SU-DHL-6 (cell line): ENCODE measurements around the gene TRIM36.

ENCODE experiments used
- H2AFZ ChIP-seq: fragments of 200-600 bp; sonication (generic); 2 replicates; pipeline ENCODE4 v1.6.1; 2014; ENCODE audit warnings: low read depth, mild to moderate bottlenecking, moderate library complexity, mixed read lengths, antibody characterized with exemption, low read length; ENCODE audit not compliant: severe bottlenecking
- H3F3A ChIP-seq: fragments of 200-600 bp; shearing (Covaris generic); 2 replicates; pipeline ENCODE4 v1.6.0; 2016; ENCODE audit warnings: antibody characterized with exemption, mild to moderate bottlenecking; ENCODE audit not compliant: insufficient read depth
- H3K27ac ChIP-seq: fragments of 200-600 bp; sonication (generic); 2 replicates; pipeline ENCODE4 v1.5.1; 2016; ENCODE audit warnings: low read depth, mild to moderate bottlenecking, low read length, moderate library complexity, mixed read lengths
- H3K27me3 ChIP-seq: fragments of 200-600 bp; sonication (generic), shearing (Covaris generic); 2 replicates; pipeline ENCODE4 v1.6.0; 2014; ENCODE audit warnings: mild to moderate bottlenecking, low read length
- H3K36me3 ChIP-seq: fragments of 200-600 bp; sonication (generic); 2 replicates; pipeline ENCODE4 v1.6.1; 2014; ENCODE audit warnings: mild to moderate bottlenecking, low read length, mixed read lengths
- H3K4me2 ChIP-seq: fragments of 300-600, 200-600 bp; shearing (Covaris generic), sonication (generic); 2 replicates; pipeline ENCODE4 v1.6.0; 2014; ENCODE audit warnings: low read length, low read depth, mild to moderate bottlenecking; ENCODE audit not compliant: poor library complexity, severe bottlenecking
- H3K4me3 ChIP-seq: fragments of 200-600 bp; sonication (generic); 2 replicates; pipeline ENCODE4 v1.5.1; 2014; ENCODE audit warnings: antibody characterized with exemption, low read length, mild to moderate bottlenecking, mixed read lengths; ENCODE audit not compliant: insufficient read depth, poor library complexity, severe bottlenecking
- H3K79me2 ChIP-seq: fragments of 200-600 bp; sonication (generic); 2 replicates; pipeline ENCODE4 v1.6.1; 2014; ENCODE audit warnings: mild to moderate bottlenecking, low read length, moderate library complexity; ENCODE audit not compliant: insufficient read depth
- H3K9ac ChIP-seq: fragments of 200-600 bp; sonication (generic); 2 replicates; pipeline ENCODE4 v1.7.0; 2014; ENCODE audit warnings: mild to moderate bottlenecking, low read length
- H3K9me2 ChIP-seq: fragments of 200-600 bp; sonication (generic); replicated peaks from 2 replicates; pipeline ENCODE4 v1.6.1; 2014; ENCODE audit warnings: low read length; ENCODE audit not compliant: insufficient read depth
- H3K9me3 ChIP-seq: fragments of 200-600 bp; sonication (generic); 2 replicates; pipeline ENCODE4 v1.6.1; 2014; ENCODE audit warnings: low read length, mixed read lengths; ENCODE audit not compliant: insufficient read depth
- H4K20me1 ChIP-seq: fragments of 200-600 bp; sonication (generic); 2 replicates; pipeline ENCODE4 v1.6.1; 2014; ENCODE audit warnings: low read depth, mild to moderate bottlenecking, antibody characterized with exemption, low read length, moderate library complexity, mixed read lengths
- EZH2phosphoT487 ChIP-seq: fragments of 200-600 bp; sonication (generic), shearing (Covaris generic); conservative IDR thresholded peaks from 2 replicates; pipeline ENCODE4 v1.6.1; 2018; ENCODE audit warnings: mild to moderate bottlenecking, antibody characterized with exemption, low read length, moderate library complexity, mixed read lengths
- TF ChIP-seq, protein P1 (sequence below): fragments of 200-600 bp; sonication (generic); IDR thresholded peaks from one replicate; pipeline ENCODE4 v1.5.1; 2017; ENCODE audit warnings: antibody characterized with exemption, mild to moderate bottlenecking, low read length, moderate library complexity; ENCODE audit not compliant: insufficient read depth, poor library complexity, severe bottlenecking

The TRIM36 gene

DNA sequence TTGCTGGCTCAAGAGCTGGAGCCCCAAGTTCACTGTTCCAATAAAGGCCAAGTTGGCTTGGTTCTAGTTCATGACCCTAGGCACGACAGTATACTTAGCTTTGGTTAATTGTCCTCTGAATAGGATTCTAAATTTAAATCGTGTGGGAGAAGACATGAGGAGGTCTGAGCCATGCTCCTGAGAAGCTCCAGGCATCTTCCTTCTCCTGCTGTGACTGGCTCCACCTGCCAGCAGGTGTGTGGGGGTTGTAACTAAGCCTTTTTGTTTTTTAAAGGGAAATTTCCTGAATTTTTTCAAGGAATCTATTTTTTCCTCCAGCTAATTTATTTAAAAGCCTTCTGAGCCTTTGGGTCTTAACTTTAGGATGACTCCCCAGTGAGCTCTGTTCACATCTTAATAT, 20.2 kb upstream of the TRIM36 start:
- Histone ChIP-seq H4K20me1 (no peaks in the 10 kb centered on the region), H3F3A (no peaks in the 10 kb centered on the region), H3K9me3 (no peaks in the 10 kb centered on the region), H3K4me2 (no peak overlapping the region), H3K27ac (no peak overlapping the region), H3K27me3 (no peaks in the 10 kb centered on the region), H3K9me2 (no peaks in the 10 kb centered on the region), H3K36me3 (no peaks in the 10 kb centered on the region), H3K9ac (no peak overlapping the region), H3K4me3 (no peak overlapping the region), H3K79me2 (no peaks in the 10 kb centered on the region), H2AFZ (no peak overlapping the region)
- no peak for TF ChIP-seq EZH2phosphoT487
- TF ChIP-seq, protein P1, sequence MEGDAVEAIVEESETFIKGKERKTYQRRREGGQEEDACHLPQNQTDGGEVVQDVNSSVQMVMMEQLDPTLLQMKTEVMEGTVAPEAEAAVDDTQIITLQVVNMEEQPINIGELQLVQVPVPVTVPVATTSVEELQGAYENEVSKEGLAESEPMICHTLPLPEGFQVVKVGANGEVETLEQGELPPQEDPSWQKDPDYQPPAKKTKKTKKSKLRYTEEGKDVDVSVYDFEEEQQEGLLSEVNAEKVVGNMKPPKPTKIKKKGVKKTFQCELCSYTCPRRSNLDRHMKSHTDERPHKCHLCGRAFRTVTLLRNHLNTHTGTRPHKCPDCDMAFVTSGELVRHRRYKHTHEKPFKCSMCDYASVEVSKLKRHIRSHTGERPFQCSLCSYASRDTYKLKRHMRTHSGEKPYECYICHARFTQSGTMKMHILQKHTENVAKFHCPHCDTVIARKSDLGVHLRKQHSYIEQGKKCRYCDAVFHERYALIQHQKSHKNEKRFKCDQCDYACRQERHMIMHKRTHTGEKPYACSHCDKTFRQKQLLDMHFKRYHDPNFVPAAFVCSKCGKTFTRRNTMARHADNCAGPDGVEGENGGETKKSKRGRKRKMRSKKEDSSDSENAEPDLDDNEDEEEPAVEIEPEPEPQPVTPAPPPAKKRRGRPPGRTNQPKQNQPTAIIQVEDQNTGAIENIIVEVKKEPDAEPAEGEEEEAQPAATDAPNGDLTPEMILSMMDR, result no peak

DNA sequence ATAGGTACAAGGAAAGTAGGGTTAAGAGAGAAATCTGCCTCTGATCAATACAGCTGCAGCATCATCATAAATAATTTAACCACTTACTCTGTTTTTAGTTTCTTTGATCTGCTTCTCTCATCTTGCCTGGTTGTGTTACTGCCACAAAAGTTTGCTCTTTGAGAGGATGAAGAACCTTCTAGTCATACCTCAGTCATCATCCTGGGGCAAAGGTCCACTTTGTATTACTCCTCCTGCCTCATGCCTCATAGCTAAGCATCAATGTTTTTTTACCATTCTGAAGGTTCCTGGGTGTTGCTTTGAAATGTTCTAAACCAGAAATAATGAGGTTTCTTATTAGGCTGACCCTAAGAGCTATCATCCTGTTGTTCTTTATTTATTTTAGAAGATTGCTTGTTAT, 17.1 kb upstream of the TRIM36 start:
- Histone ChIP-seq H3F3A (no peaks in the 10 kb centered on the region), H3K36me3 (no peaks in the 10 kb centered on the region), H3K27ac (no peak overlapping the region), H3K79me2 (no peaks in the 10 kb centered on the region), H3K9ac (no peak overlapping the region), H3K9me3 (no peaks in the 10 kb centered on the region), H3K4me2 (no peak overlapping the region), H4K20me1 (no peaks in the 10 kb centered on the region), H2AFZ (no peak overlapping the region), H3K9me2 (no peaks in the 10 kb centered on the region), H3K27me3 (no peaks in the 10 kb centered on the region), H3K4me3 (no peak overlapping the region)
- TF ChIP-seq, protein P1, result no peak

DNA sequence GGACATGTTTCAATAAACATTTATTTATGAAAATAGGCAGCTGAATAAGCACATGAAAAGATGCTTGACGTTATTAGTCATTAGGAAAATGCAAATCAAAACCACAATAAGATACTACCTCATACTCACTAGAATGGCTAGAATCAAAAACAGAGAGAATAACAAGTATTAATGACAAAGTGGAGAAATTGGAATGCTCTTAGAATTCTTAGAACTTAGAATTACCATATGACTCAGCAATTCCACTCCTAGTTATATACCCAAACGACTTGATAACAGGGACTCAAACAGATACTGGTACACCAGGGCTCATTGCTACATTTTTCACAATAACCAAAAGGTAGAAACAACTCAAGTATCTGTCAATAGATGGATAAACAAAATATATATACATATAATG, 15.1 kb upstream of the TRIM36 start:
- TF ChIP-seq, protein P1, result no peak
- no peak for TF ChIP-seq EZH2phosphoT487
- H3K9me3 ChIP-seq, result no peaks in the 10 kb centered on the region
- H3K27me3 ChIP-seq, result no peaks in the 10 kb centered on the region
- H3K27ac ChIP-seq, result no peak overlapping the region
- H2AFZ ChIP-seq, result no peak overlapping the region
- H3K9me2 ChIP-seq, result no peaks in the 10 kb centered on the region
- no peak overlapping the region for H3K4me2 ChIP-seq
- no peaks in the 10 kb centered on the region for H3K36me3 ChIP-seq
- H3K4me3 ChIP-seq, result no peak overlapping the region
- no peak overlapping the region for H3K9ac ChIP-seq
- no peaks in the 10 kb centered on the region for H4K20me1 ChIP-seq
- no peaks in the 10 kb centered on the region for H3K79me2 ChIP-seq
- peaks cover 9% of the 10 kb centered on the region; the same call in 1 of the 2 replicates for H3F3A ChIP-seq

DNA sequence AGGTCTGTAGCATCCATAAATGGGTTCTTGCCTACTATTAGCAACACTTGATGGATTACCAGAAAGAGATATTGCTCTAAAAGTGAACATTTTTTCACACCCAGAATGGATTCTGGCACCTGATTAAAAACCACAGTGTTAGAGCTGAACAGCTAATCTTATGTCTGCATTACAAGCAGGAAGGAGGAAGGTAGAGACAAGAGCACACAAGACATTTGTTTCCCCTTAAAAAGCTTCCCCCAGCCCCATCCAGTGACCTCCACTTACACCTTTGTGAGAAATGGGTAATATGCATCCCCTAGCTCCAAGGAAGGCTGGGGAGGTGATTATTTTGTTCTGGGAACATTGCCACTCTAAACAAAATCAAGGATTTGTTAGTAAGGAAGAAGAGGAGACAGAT, 12.0 kb upstream of the TRIM36 start:
- H3F3A ChIP-seq, result peaks cover 9% of the 10 kb centered on the region; the same call in 1 of the 2 replicates
- no peaks in the 10 kb centered on the region for H3K9me2 ChIP-seq
- H3K4me2 ChIP-seq, result no peak overlapping the region
- TF ChIP-seq EZH2phosphoT487, result no peak
- TF ChIP-seq, protein P1, result no peak
- no peaks in the 10 kb centered on the region for H3K9me3 ChIP-seq
- no peak overlapping the region for H3K27ac ChIP-seq
- no peaks in the 10 kb centered on the region for H3K27me3 ChIP-seq
- H2AFZ ChIP-seq, result no peak overlapping the region
- no peaks in the 10 kb centered on the region for H4K20me1 ChIP-seq
- H3K9ac ChIP-seq, result no peak overlapping the region
- H3K4me3 ChIP-seq, result no peak overlapping the region
- no peaks in the 10 kb centered on the region for H3K79me2 ChIP-seq
- H3K36me3 ChIP-seq, result no peaks in the 10 kb centered on the region
